Measurements from ENCODE around the gene PIP4P1. TPM values are rescaled to one million over a fixed set of nuclear protein-coding genes. Genes with fewer than 3 reads are reported as not detected.

PIP4P1 gene
- total and polyA plus RNA-seq, 2 of the 8 experiments (the other 6 are each of a cell fraction or from before 2014, with no cell fraction given): 29.5 to 60.0 TPM

DNA sequence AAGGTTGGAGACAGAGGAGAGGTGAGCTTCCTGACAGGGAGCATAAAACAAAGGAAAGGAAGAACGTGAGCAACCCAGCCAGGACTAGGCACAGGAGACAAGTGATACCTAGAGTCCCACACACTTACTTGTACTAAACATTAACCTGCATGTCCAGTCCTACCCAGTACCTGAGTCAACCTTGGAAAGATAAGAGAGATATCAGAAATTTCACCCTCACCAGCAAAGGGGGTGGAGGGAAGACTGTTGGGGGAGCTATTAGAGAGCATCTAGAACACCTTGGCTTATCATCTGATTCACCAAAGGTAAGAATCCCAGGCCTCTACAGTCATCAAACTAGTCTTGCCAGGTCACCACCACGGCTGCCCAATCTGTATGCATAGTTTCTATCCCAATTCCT is 36.4 kb downstream of the PIP4P1 start (continued):
- TF ChIP-seq NRF1 (IDR thresholded peaks at IDR 0.05; ENCODE audit: low read depth, low read length) (no peak), RFX5 (IDR thresholded peaks at IDR 0.05; ENCODE audit: borderline replicate concordance, low read depth, low read length) (no peak), SP4 (IDR thresholded peaks at IDR 0.05; ENCODE audit: low read length) (no peak), EP300 (IDR thresholded peaks at IDR 0.05; ENCODE audit: borderline replicate concordance in 1 of 2, low read depth in 2 of 2, low read length in 2 of 2) (no peak)
- TF ChIP-seq, protein P1, sequence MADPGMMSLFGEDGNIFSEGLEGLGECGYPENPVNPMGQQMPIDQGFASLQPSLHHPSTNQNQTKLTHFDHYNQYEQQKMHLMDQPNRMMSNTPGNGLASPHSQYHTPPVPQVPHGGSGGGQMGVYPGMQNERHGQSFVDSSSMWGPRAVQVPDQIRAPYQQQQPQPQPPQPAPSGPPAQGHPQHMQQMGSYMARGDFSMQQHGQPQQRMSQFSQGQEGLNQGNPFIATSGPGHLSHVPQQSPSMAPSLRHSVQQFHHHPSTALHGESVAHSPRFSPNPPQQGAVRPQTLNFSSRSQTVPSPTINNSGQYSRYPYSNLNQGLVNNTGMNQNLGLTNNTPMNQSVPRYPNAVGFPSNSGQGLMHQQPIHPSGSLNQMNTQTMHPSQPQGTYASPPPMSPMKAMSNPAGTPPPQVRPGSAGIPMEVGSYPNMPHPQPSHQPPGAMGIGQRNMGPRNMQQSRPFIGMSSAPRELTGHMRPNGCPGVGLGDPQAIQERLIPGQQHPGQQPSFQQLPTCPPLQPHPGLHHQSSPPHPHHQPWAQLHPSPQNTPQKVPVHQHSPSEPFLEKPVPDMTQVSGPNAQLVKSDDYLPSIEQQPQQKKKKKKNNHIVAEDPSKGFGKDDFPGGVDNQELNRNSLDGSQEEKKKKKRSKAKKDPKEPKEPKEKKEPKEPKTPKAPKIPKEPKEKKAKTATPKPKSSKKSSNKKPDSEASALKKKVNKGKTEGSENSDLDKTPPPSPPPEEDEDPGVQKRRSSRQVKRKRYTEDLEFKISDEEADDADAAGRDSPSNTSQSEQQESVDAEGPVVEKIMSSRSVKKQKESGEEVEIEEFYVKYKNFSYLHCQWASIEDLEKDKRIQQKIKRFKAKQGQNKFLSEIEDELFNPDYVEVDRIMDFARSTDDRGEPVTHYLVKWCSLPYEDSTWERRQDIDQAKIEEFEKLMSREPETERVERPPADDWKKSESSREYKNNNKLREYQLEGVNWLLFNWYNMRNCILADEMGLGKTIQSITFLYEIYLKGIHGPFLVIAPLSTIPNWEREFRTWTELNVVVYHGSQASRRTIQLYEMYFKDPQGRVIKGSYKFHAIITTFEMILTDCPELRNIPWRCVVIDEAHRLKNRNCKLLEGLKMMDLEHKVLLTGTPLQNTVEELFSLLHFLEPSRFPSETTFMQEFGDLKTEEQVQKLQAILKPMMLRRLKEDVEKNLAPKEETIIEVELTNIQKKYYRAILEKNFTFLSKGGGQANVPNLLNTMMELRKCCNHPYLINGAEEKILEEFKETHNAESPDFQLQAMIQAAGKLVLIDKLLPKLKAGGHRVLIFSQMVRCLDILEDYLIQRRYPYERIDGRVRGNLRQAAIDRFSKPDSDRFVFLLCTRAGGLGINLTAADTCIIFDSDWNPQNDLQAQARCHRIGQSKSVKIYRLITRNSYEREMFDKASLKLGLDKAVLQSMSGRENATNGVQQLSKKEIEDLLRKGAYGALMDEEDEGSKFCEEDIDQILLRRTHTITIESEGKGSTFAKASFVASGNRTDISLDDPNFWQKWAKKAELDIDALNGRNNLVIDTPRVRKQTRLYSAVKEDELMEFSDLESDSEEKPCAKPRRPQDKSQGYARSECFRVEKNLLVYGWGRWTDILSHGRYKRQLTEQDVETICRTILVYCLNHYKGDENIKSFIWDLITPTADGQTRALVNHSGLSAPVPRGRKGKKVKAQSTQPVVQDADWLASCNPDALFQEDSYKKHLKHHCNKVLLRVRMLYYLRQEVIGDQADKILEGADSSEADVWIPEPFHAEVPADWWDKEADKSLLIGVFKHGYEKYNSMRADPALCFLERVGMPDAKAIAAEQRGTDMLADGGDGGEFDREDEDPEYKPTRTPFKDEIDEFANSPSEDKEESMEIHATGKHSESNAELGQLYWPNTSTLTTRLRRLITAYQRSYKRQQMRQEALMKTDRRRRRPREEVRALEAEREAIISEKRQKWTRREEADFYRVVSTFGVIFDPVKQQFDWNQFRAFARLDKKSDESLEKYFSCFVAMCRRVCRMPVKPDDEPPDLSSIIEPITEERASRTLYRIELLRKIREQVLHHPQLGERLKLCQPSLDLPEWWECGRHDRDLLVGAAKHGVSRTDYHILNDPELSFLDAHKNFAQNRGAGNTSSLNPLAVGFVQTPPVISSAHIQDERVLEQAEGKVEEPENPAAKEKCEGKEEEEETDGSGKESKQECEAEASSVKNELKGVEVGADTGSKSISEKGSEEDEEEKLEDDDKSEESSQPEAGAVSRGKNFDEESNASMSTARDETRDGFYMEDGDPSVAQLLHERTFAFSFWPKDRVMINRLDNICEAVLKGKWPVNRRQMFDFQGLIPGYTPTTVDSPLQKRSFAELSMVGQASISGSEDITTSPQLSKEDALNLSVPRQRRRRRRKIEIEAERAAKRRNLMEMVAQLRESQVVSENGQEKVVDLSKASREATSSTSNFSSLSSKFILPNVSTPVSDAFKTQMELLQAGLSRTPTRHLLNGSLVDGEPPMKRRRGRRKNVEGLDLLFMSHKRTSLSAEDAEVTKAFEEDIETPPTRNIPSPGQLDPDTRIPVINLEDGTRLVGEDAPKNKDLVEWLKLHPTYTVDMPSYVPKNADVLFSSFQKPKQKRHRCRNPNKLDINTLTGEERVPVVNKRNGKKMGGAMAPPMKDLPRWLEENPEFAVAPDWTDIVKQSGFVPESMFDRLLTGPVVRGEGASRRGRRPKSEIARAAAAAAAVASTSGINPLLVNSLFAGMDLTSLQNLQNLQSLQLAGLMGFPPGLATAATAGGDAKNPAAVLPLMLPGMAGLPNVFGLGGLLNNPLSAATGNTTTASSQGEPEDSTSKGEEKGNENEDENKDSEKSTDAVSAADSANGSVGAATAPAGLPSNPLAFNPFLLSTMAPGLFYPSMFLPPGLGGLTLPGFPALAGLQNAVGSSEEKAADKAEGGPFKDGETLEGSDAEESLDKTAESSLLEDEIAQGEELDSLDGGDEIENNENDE (IDR thresholded peaks at IDR 0.05; ENCODE audit: insufficient replicate concordance, low read length): no peak
